HG02642 (cell line): ENCODE results near the gene RGMA.

Experiments used
- ATAC-seq: cut with Tn5 transposase; IDR thresholded peaks from one replicate; pipeline ENCODE4 v1.9.1; 2021; ENCODE audit warnings: mild to moderate bottlenecking; ENCODE audit not compliant: unreplicated experiment, poor library complexity

RGMA gene

DNA sequence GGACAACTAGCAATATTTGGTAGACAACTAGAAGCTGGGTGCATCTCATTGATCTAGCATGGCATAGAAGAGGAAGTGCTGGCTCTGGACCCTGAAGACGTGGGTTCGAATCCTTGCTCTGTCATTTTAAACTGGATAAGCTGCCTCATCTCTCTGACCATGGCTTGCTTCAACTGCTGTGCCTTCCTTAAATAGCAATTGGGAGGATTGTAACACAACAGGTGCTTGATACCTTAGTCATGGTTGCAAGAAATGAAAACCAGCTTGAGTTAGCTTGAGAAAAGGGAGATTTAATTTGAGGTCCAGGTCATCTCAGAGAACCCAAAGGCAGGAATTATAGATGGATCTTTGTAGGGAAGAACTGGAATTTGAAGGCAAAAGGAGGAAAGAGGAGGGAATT, 14.8 kb upstream of the RGMA start:
- ATAC-seq, result no peak

DNA sequence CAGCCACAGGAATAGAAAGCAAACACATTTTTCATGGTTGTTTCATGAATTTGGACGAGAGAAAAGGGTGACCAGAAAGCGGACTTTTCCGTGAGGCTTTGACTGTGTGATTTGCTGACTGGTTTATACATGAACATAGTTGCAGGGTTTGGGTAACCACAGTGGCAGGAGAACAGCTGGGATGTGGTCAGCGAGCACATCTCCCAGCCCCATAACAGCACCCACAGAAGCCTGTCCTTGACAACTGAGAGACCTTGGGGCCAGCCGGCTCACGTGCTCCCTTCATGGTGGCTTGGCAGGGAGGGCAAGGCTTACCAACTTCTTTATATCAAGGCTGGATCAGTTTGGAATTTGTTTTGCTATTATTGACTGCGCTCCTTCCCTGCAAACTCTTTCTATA, 13.2 kb upstream of the RGMA start:
- ATAC-seq, result no peak

DNA sequence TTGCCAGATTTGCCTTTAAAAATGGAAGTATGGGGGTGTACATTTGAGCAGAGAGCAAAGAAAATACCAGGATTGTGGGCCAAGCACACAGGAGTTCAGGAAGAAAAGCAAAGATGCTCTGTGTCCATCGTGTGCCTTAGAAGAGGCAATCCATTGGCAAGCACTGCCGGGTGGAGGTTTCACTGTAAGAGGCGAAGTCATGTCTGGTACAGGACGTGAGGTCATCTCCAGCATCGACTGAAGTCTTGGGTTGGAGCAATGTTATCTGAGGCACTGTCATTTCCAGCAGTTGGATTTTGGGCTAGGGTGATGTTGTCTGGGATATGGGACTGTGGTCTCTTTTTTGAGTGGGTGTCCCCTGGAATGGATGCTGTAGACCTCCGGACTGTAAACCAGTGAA, 4.8 kb upstream of the RGMA start:
- no peak for ATAC-seq

DNA sequence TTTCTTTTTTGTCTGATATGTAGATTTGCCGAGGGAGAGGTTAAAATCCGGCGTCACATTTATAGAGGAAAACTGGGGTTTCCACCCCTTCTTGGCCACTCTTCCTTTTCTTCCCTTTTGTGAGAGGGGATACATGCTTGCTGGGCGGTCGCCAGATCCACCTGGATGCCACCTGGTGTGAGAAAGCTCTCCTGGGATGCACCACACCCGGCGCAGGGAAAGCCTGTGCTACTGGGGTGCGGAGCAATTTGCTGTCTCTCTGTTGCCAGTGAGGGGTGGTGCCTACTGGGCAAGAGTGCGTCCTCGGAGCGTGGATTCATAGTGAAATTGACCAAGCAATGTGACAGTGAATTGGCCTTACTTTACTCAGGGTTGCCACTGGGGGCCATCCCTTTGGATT, 2.5 kb upstream of the RGMA start:
- no peak for ATAC-seq

DNA sequence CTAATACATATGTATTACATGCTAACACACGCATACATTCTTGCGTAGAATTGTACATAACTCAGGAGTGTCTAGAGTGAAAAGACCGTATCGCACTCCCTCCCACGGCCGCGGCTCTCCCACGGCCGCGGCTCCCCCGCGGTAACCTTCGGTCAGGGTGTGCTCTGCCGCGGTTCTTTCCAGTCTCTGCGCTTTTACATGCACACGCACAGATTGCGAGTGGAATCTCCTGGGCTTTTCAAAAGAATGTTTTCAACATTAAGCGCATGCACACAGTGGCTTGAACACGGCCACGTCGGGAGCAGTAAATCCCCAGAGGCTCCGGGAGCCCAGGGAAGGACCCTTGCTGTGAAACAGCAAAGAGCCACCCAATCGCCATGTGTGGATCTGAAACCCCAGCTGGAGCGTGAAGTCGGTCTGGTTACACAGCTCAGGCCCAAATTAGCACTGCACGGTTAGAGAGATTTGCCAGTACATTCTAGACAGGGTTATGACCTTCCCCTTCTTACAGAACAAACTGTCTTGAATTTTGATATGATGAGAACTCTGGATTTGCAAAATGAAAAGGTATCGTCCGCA, 805 bp upstream of the RGMA start:
- ATAC-seq, result no peak

DNA sequence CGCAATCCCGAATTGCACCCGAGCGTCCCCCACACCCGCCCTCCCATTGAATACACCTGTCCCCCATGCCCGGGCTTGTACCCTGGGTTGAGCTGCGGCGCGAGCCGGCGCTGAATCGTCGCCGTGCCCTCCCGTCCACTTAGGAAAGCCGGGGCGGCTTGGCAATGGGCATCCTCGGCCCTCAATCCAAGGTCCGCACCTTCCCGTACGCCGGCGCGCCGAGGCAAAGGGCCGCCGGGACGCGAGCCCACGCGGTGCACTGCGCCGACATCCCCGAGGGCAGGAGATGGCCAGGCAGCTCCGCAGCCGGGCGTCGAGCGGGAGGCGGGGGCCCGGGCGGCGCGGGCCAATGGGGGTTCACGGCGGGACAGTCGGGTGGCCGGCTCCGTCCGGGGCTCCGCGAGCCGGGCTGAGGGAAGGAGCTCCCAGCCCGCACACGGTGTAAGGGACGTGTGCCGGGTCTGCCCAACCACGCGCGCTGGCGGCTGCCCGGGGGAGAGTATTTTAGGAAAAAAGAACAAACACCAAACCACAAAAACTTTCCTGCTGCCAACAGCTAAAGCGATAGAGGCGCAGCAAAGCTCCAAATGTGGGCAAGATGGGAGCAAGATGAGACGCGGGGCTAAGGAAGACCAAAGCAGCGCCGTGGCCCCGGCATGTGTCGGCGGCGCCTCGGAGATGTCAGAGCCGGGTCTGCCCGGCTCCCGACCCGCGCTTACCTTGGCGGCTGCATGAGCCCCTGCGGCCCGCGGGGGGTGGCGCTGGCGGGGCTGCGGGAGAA, 621 bp downstream of the RGMA start:
- peak; percentile 36 for ATAC-seq

DNA sequence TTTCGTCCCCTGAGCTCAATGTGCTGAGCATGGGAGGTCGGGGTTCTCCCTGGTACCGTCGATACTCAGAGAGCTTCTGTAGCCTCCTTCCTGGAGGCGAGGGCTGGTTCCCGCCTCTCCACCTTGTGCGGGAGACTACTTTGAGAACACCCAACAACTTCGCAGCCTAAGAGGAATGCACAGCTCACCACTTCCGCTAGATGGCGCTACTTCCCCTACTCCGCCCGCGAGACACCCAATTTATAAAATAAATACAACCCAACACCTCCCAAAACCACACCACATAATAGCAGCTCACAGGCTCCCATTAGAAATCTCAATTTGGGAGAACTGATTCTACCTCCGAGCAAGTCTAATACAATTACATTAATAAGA, 1.2 kb downstream of the RGMA start:
- peak; percentile 57 for ATAC-seq

DNA sequence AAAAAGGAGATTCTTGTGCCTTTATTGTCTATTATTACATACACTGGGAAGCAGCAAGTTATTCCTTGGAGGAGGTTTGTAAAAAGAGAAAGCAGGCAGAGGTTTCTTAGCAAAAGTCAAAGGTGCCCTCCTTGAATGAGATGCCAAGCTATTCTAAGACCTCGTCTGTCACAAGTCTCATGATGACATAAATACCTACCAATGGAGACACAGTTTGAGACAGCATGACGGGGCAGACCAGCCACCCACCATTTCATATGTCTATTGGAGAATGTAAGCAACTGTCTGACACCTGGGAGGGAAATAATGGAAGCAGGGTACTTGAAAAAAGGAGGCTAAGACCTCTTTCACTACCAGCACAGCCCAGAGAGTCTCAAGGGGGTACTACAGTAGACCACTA, 2.2 kb downstream of the RGMA start:
- ATAC-seq, result no peak

DNA sequence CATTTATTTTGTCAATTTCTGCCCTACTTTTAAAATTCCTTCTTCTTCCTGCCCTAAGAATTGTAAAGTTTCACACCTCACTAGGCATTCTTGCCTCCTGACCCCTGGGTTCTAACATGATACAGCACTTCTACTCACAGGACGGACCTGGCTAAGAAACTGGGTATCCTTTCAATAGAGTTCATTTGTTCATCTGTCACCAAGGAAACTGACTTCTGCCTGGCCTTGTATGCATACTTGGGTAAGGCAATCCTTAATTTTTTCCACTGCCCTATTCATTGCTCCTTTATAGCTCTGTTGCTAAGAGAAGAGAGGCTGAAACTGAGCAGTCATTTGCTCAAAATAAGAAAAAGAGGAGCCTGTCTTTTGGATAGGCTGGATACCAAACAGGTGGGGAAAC, 3.3 kb downstream of the RGMA start:
- ATAC-seq, result no peak

DNA sequence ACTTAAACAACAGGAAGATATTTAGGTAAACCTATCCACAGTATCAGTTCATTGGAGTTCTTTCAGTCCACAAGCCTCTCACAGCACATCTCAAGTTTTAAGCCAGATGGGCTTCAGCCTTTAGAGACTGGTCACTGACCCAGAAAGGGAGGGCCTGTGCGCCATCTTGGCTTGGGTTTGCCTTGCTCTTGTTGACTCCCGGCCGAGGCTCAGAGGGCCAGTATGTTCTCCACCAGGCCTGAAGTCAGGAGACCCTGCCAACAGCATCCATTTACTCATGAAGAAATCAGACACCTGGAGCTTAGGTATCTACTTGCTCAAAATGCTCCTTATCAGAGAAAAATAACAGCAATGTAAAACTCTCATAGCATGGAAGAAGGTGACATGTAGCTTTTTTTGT, 6.2 kb downstream of the RGMA start:
- ATAC-seq, result no peak

DNA sequence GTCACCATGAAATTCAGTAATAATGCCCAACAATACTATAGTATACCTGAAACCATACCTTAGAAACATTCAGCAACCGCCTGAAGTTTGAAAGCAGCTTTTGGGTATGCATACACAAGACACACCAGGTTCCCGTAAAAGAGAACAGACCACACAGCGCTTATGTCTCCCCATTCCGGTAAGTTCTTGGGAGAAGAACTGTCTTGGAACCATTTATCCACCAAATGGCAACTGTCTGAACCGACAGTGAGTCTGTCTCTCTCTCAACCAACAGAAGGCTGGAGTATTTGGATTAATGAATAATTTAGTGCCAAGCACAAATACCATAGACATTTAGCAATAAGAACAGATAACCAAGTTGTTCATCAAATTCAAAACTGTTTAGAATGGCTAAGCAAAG, 7.6 kb downstream of the RGMA start:
- no peak for ATAC-seq

DNA sequence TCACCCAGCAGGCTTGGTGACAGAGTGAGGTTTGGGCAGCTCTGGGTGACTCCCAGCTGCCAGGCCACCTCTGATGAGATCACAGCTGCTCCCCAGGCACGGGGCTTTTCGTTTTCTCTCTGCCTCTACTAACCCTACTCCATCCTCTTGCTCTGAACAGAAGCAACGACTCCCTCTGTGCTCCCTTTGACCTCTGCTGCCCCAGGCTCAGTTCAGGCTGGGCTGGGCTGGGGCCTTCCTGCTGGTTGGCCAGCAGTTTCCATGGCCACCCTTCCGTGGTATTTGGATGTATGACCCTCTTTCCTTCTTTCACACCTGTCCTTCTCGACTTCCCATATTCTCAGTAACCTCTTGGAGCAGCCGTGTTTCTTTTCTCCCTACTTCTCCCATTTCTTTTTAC, 8.6 kb downstream of the RGMA start:
- no peak for ATAC-seq

DNA sequence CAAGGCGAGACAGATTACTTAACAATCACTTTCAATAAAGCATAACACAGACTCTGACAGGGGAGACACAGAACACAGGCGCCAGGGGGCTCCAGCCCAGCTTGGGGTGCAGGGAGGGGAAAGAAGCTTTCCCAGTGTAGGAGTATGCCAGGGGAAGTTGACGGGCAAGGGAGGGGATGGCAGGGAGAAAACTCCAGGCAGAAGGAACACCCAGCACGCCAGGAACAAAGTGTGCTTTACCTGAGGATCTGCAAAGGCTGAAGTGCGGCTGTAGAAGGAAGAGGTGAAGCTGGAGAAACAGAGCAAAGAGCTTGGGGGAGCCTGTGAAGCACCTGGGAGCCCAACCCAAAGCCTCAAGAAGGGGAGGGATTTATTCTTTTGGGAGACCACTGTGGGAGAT, 12.1 kb downstream of the RGMA start:
- ATAC-seq, result no peak

DNA sequence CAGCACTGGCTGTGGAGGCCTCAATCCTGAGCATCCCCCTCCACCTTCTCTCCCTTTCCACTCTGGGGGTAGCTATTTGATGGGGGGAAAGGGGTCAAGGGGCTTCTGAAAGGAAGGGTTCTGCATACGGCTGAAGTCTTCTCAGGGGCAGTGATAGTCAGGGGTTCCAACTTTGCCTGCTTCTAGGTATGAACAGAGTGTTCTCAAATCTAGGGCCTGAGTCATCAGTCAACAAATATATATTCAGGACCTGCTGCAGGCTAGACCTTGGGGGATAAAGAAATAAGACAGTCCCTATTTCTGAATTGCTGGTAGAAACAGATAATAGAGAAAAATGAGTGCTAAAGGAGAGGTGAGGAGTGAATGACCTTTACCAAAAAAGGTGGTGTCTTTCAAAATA, 12.8 kb downstream of the RGMA start:
- ATAC-seq, result no peak

DNA sequence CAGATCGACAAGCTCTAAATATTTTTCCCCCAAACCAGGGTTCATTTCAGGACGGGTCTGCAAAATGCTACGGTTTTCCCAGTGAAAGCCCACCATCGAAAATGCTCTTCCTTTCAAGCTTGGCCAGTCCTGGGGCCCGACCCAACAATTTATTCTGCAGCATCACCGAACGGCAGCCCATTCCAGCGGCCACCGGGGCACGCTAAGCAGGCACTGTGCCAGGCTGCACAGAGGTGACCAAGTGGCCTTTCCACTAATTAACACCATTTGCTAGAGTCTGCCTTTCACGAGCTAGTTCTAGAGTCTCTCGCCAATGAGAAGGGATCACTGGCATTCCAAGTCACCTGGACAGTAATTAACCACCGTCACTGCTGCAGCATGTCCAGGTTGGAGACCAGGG, 14.4 kb downstream of the RGMA start:
- ATAC-seq, result no peak

DNA sequence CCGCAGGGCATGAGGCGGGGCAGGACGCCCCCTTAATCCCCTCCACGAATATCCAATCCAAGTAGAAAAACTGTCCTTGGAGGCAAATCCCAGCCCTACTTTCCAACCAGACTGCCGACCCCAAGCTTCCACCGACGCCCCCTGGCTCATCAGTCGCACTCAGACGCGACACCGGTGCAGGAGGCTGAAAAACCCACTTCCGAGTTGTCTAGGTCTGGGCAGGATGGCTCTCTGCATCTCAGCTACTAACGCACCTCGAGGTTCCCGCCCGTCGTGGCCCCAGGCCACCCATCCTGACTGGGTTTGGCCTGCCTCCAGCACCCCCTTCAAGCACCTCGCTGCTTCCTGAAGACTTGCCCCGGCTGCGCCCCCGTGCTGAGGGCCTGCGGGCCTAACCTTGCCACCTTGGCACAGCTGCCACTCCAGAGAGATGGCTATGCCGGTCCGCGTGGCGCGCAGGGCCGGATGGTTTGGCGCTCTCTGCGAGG, 15.5 kb downstream of the RGMA start:
- no peak for ATAC-seq

DNA sequence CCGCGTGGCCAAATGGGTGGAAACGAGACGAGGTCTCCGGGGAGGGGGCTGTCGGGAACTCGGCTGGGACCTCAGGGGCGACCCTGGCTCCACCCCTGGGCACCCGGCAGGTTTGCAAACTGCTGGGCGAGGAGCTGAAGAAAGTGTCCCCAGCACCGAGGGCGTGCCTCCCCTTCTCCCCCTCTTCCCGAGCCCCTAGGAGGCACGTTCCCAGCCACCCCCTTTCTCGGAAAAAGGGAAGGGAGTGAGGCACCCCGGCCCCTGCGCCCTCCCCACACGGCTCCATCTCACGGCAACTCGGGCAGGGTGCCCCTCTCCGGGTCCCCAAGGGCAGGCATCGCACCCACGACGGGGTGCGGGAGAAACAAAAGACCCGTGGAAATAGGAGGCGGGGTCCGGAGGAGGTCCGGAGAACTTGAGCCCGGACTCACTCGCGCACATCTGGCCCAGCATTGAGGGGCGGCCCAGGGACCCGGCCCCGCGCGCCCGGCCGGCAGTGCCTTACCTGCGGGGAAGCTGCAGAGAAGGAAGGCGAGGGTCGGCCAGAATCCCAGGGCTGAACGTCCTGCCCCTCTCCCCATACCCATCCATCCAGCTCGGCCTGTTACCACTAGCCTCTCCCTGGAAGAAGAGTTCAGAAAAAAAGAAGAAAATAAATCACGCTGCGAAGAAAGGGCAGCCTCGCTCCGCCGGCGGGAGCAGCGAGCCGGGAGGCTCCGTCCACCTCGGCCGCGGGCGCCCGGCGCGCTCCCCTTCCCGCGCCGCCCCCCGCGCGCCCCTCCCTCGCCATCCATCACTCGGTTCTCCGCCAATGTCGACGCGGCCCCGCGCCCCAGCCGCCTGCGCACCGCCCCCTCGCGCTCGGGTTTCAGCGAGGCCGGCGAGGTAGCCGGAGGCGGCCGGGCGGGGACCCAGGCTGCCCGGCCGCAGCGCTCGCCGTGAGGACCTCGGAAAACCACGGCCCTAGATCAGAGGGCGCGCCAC, 16.3 kb downstream of the RGMA start:
- no peak for ATAC-seq

DNA sequence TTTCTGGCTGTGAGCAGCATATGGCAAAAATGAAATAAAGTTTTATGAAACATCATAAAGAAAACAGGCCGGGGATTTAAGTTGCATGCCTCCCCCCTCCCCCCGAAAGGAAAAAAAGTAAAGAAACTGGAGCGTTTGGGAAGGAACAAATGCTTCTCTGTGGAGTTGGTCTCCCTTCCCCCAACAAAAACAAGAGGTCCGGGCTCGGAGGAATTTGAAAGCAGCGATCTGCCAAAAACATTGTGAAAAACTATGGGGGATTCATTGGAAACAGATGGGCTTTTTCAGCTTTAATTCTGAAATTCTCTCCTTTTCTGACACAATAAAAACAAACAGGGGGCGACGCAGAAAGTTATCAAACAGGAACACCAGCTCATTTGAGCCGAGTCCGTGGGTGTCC, 17.0 kb downstream of the RGMA start:
- ATAC-seq, result no peak

DNA sequence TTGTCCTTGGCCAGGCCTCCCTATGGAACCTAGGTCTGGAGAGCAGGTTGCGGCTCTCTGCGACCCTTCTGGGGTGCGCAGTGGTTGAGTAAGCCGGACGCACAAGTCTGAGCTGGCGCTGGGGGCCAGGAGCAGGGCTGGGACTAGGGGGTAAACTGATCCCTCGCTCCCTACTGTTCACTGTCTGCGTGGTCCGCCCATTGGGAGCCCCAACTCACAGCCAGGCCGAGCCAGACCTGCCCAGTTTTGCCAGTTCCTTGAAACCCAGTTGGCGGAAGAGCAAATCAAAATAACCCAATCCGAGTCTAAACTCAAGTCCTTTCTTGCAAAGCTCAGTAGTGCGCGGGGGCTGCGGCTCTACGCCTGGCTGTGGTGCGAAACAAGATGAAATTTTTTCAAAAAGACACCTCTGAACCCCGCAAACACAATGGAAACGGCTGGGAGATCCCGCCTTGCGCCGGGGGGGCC, 17.5 kb downstream of the RGMA start:
- ATAC-seq, result no peak

DNA sequence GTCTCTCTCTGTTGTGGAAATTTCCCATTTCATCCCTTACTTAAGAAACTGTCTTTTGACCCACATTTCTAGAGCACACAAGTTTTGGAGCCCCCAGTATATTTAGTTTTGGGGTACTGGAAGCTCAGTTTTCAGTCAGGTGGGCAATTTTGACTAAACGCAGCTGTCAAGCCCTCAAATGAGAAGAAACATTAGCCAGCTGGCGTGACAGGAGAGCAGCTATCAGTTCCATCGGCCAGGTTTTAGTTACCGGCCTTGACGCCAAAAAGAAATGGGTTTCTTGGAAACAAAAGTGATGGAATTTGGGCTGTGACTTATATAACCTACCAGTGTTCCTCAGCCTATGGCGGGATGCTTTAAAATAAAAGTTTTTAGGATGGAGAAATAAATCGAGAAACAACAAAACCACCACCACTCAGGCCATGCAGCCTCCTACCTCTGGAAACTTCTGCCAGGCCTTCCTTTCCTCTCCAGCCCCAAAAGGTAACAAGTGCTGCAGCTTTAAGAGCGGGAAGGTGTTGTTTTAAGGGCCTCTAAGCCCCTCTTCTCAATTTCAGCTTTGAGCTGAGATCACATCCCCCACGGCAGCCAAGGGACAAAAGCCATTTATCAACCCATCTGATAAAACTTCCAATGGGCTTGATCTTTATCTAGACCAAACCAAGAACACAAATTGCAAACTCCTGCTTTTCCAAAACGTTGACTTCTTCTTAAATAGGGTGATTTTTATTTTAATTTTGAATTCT, 18.3 kb downstream of the RGMA start:
- no peak for ATAC-seq
